GM18907 (cell line): Measurements from ENCODE around the gene NUCB2.
"Not testable (repeated sequence)": the region's sequence is repeated elsewhere in the genome, so short reads cannot be mapped to it uniquely, and the experiment has no call there.

Experiments used
- ATAC-seq: cut with Tn5 transposase; IDR thresholded peaks from one replicate; pipeline ENCODE4 v1.9.1; 2021; ENCODE audit warnings: mild to moderate bottlenecking, moderate library complexity; ENCODE audit not compliant: unreplicated experiment

NUCB2 gene

GRCh38 chr11:17268500-17268899 is 8.0 kb upstream of the NUCB2 start:
- ATAC-seq: not testable (repeated sequence)

GRCh38 chr11:17268902-17269301 is 7.6 kb upstream of the NUCB2 start:
- no peak for ATAC-seq

GRCh38 chr11:17272801-17273200 is 3.7 kb upstream of the NUCB2 start:
- ATAC-seq: no peak

- no peak for ATAC-seq
These were observed 3.3 kb upstream of the NUCB2 start for GRCh38 chr11:17273211-17273610.

- no peak for ATAC-seq
These were observed 2.8 kb upstream of the NUCB2 start for GRCh38 chr11:17273668-17274282.

GRCh38 chr11:17275400-17276235 is 921 bp upstream of the NUCB2 start:
- ATAC-seq: no peak

- peak; percentile 28 for ATAC-seq
These were observed 565 bp downstream of the NUCB2 start for GRCh38 chr11:17277024-17277584.

GRCh38 chr11:17280494-17281127 is 4.1 kb downstream of the NUCB2 start:
- no peak for ATAC-seq

GRCh38 chr11:17286332-17286731 is 9.8 kb downstream of the NUCB2 start:
- no peak for ATAC-seq

- no peak for ATAC-seq
These were observed 10.5 kb downstream of the NUCB2 start for GRCh38 chr11:17287058-17287457.

- no peak for ATAC-seq
These were observed 15.2 kb downstream of the NUCB2 start for GRCh38 chr11:17291710-17292109.

GRCh38 chr11:17293311-17293710 is 16.8 kb downstream of the NUCB2 start:
- ATAC-seq: no peak

- peak; percentile 52 for ATAC-seq
These were observed 17.5 kb downstream of the NUCB2 start for GRCh38 chr11:17294033-17294432.

- no peak for ATAC-seq
These were observed 20.5 kb downstream of the NUCB2 start for GRCh38 chr11:17296852-17297559.

- ATAC-seq: peak; percentile 77
These were observed 21.8 kb downstream of the NUCB2 start for GRCh38 chr11:17298302-17298701.

- ATAC-seq: no peak
These were observed 23.8 kb downstream of the NUCB2 start for GRCh38 chr11:17300372-17300771.

- no peak for ATAC-seq
These were observed 37.1 kb downstream of the NUCB2 start for GRCh38 chr11:17313349-17314231.

- ATAC-seq: no peak
These were observed 37.7 kb downstream of the NUCB2 start for GRCh38 chr11:17314232-17314547.

GRCh38 chr11:17314904-17315426 is 38.4 kb downstream of the NUCB2 start:
- no peak for ATAC-seq
